Astrocyte (in vitro differentiated cells and primary cell): ENCODE results near the gene RHBDL1.

Source experiments
- CTCF ChIP-seq: IDR thresholded peaks from 2 replicates; pipeline ENCODE4 v1.5.1; 2011; ENCODE audit warnings: low read depth, mild to moderate bottlenecking, inconsistent platforms, low read length, moderate library complexity; ENCODE audit not compliant: insufficient read depth
- EZH2 ChIP-seq: IDR thresholded peaks from 2 replicates; pipeline ENCODE4 v1.6.1; 2012; ENCODE audit warnings: mild to moderate bottlenecking, low read length, inconsistent platforms; ENCODE audit not compliant: insufficient read depth

GRCh38 chr16:723695-724094 is 48.2 kb downstream of the RHBDL1 start:
- TF ChIP-seq CTCF (no peak), EZH2 (no peak)
